Kidney (tissue), 22 donors: ENCODE results near the gene CCL8. TPM values are rescaled to one million over a fixed set of nuclear protein-coding genes. Genes with fewer than 3 reads are reported as not detected.

Source experiments
- DNase-seq, 5 donors: peaks; one replicate each; pipeline ENCODE4 v3.0.0-alpha.2; 2013 to 2020
- FAIRE-seq: peaks from 2 replicates; lab custom pipeline; 2012; peaks lifted over from hg19 to GRCh38; lab: Jason Lieb, UNC
- H3K27ac ChIP-seq, 2 donors: one replicate each; pipeline ENCODE4 v1.7.0; 2013; ENCODE audit warnings: low read depth in 2 of 2, low read length in 2 of 2, inconsistent platforms in 1 of 2
- H3K27me3 ChIP-seq: one replicate; pipeline ENCODE4 v1.7.1; 2013; ENCODE audit warnings: low read length, inconsistent platforms; ENCODE audit not compliant: control insufficient read depth, insufficient read depth
- H3K36me3 ChIP-seq, 3 donors: one replicate each; pipeline versions ENCODE4 v1.7.0 to v1.7.1; 2013; ENCODE audit warnings: low read length in 3 of 3, control low read depth in 1 of 3, inconsistent platforms in 1 of 3; ENCODE audit not compliant: insufficient read depth in 3 of 3, control insufficient read depth in 2 of 3
- H3K4me1 ChIP-seq, 3 donors: one replicate each; pipeline versions ENCODE4 v1.7.0 to v1.7.1; 2013; ENCODE audit warnings: low read length in 3 of 3, inconsistent platforms in 1 of 3, low read depth in 1 of 3; ENCODE audit not compliant: control insufficient read depth in 2 of 3, insufficient read depth in 2 of 3
- H3K4me3 ChIP-seq, 3 donors: one replicate each; pipeline versions ENCODE4 v1.7.0 to v1.8.1; 2013; ENCODE audit warnings: low read length in 3 of 3, control low read depth in 1 of 3, inconsistent platforms in 1 of 3
- H3K9ac ChIP-seq, 3 donors: one replicate each; pipeline versions ENCODE4 v1.7.0 to v1.7.1; 2013; ENCODE audit warnings: low read length in 3 of 3, control low read depth in 1 of 3, inconsistent platforms in 1 of 3
- H3K9me3 ChIP-seq, 3 donors: one replicate each; pipeline versions ENCODE4 v1.7.0 to v1.7.1; 2013; ENCODE audit warnings: low read length in 3 of 3, control low read depth in 1 of 3, inconsistent platforms in 1 of 3; ENCODE audit not compliant: control insufficient read depth in 2 of 3, insufficient read depth in 1 of 3
- CTCF ChIP-seq: IDR thresholded peaks from 3 replicates; pipeline ENCODE4 v1.5.1; 2012; ENCODE audit warnings: mild to moderate bottlenecking, moderate library complexity, borderline replicate concordance; ENCODE audit not compliant: insufficient read depth; ENCODE audit errors: extremely low read depth
- intact Hi-C: fragments of 100-400 bp; cut with DNase I; formaldehyde crosslinking; loops from one replicate; pipeline ENCODE4 v1.11.1; 2022
- long read RNA-seq, 10 donors: library from polyadenylated mRNA in 1 of 10; unstranded in 1 of 10; transcript quantifications; one replicate each; pipeline ENCODE4 v2.0.0 and lab custom pipeline, GENCODE V29; 2021 to 2026
- polyA plus RNA-seq: library from polyadenylated mRNA; stranded (reverse); fragments of 350-450 nt; fragmentation: Illumina TruSeq; extraction: RNeasy Lipid Tissue Mini Kit (QIAGEN cat#74804); gene quantifications from one replicate; pipeline ENCODE4 v1.2.3, GENCODE V29; 2014; ENCODE audit warnings: low read depth, low replicate concordance; ENCODE audit not compliant: insufficient read depth
- total RNA-seq: library from RNA; stranded (reverse); fragmentation: NEBNext Ultra II Directional; extraction: Animal tissue kit (Norgen Biotek cat#: 25700); gene quantifications from one replicate; pipeline ENCODE4 v1.2.1, GENCODE V29; 2021
- donor health status: control.
- donor health status: control.
- donor health status: control.
- donor health status: control.
- donor health status: control.
- donor health status: DM: yes; HTN: yes; CAD: no.
- donor health status: Normal renal cell carcinoma (clear cell type).

Gene CCL8
- total RNA-seq (not detected), polyA plus RNA-seq (not detected)
- long read RNA-seq, donor 1, result 0 reads
- long read RNA-seq, donor 2, result 0 reads
- long read RNA-seq, donor 3, result 0 reads
- long read RNA-seq, donor 4, result 0 reads
- long read RNA-seq, donor 5, result 0 reads
- long read RNA-seq, donor 6, result 0 reads
- long read RNA-seq, donor 7, result 0 reads
- long read RNA-seq, donor 8, result 0 reads
- long read RNA-seq, donor 9, result 0 reads
- long read RNA-seq, donor 10, result 0 reads

GRCh38 chr17:34319039-34319483 is at the start of gene CCL8:
TSS of gene CCL8 (plus strand) at chr17:34319435. CDS start at chr17:34319502, 67 bp downstream.
- TF ChIP-seq CTCF, result no peak
- Histone ChIP-seq H3K4me3 (no peak within 1 kb of the TSS), H3K4me1 (no peaks in the 10 kb centered on the region), H3K9ac (no peak within 1 kb of the TSS), H3K9me3 (peaks cover 0 to 3% (median 0%) of the 10 kb centered on the region in 3 donors), H3K27ac (no peak within 1 kb of the TSS), H3K36me3 (no peaks in the 10 kb centered on the region), H3K27me3 (no peaks in the 10 kb centered on the region)
- intact Hi-C loops, result loop anchor here (10.0 kb wide), 1 partner anchor 64 kb away; the partner anchor contains the start of gene CCL2
- DNase-seq (no peak), FAIRE-seq (no peak)

GRCh38 chr17:34269969-34270368 is 49.3 kb upstream of the CCL8 start, which contains the start of gene CCL7:
TSS of gene CCL7 (plus strand) at chr17:34270221. CDS start at chr17:34270291, 70 bp downstream.
- no peaks in the 10 kb centered on the region for H3K36me3 ChIP-seq
- no peaks in the 10 kb centered on the region for H3K27me3 ChIP-seq
- DNase-seq (no peak), FAIRE-seq (no peak)
- H3K9ac ChIP-seq, result no peak within 1 kb of the TSS
- no peak for TF ChIP-seq CTCF
- no peaks in the 10 kb centered on the region for H3K4me1 ChIP-seq
- no peak within 1 kb of the TSS for H3K4me3 ChIP-seq
- intact Hi-C loops, result no loop called here
- H3K9me3 ChIP-seq, result no peaks in the 10 kb centered on the region
- H3K27ac ChIP-seq, result no peak within 1 kb of the TSS

- H3K9me3 ChIP-seq, result no peaks in the 10 kb centered on the region
- no peak overlapping the region for H3K9ac ChIP-seq
- H3K27ac ChIP-seq, result no peak overlapping the region
- no peak for FAIRE-seq
- DNase-seq, result peak in 1 of 5 donors; percentile 46
- H3K27me3 ChIP-seq, result no peaks in the 10 kb centered on the region
- H3K4me1 ChIP-seq, result no peaks in the 10 kb centered on the region
- TF ChIP-seq CTCF, result no peak
- intact Hi-C loops, result no loop called here
- H3K36me3 ChIP-seq, result no peaks in the 10 kb centered on the region
- no peak overlapping the region for H3K4me3 ChIP-seq
Observed at GRCh38 chr17:34275881-34276280, 43.4 kb upstream of the CCL8 start.

- DNase-seq (no peak), FAIRE-seq (no peak)
- intact Hi-C loops, result no loop called here
- H3K27me3 ChIP-seq, result no peaks in the 10 kb centered on the region
- H3K27ac ChIP-seq, result no peak overlapping the region
- TF ChIP-seq CTCF, result no peak
- H3K9me3 ChIP-seq, result no peaks in the 10 kb centered on the region
- H3K4me1 ChIP-seq, result no peaks in the 10 kb centered on the region
- H3K36me3 ChIP-seq, result no peaks in the 10 kb centered on the region
- no peak overlapping the region for H3K4me3 ChIP-seq
- no peak overlapping the region for H3K9ac ChIP-seq
Observed at GRCh38 chr17:34276826-34277225, 42.4 kb upstream of the CCL8 start.
